ENCODE results near the gene CNOT3. TPM values are rescaled to one million over a fixed set of nuclear protein-coding genes. Genes with fewer than 3 reads are reported as not detected.
"Not testable (repeated sequence)": the region's sequence is repeated elsewhere in the genome, so short reads cannot be mapped to it uniquely, and the experiment has no call there.

Gene CNOT3
- 10 to 100 TPM in 4 of 8 experiments, 1 to 10 TPM in 4; 8.4 to 47.1 (median 13.0) TPM for total RNA-seq

DNA sequence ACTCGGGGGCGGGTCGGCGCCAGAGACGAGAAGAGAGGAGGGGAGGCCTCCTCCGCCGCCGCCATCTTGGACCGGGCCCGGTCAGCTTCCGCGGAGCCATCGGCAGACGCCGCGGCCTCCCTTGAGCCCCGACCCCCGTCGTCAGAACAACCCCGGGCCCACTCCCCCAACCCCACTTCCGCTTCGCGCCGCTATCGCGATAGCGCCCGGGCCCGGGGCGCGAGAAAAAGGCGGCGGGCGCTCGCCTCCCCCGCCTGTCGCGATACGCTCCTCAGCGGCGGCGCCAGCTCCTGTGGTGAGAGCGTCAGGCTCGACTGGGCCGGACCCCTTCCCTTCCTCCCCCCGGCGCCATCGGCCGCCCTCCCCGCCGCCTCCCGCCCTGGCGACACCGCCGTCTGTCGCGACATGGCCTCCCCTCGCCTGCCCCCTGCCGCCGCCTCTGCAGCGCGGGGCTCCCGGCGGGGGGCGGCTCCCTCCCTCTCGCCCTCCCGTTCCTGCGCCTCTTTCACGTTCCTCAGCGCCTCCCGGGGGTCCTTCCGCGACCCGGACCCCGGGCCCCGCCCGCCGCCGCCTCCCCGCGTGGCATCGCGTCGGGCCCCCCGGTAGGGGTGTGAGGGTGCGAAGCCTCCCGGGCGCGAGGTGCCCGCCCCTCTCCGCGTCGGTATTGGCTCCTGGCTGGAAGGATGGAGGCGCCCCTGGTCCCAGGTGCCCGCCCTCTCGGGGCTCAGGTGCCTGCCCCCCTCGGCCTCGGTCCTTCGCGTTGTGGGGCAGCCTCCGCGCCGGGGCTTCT is at the start of gene CNOT3:
TSS of gene CNOT3 (plus strand) at position 64 of the 790 bp plus-strand sequence. CDS start 5,217 bp downstream, outside the sequence.
- H3K4me3 ChIP-seq: peak within 1 kb of the TSS; percentile 86 to 100 (median 91)
- peak within 1 kb of the TSS; percentile 95 to 98 for H3K27ac ChIP-seq
- ATAC-seq (replicated peaks in 6 of 8): no peak
- WGBS, 10 experiments: no CpG with 5 or more reads among the region's 103 CpGs
- H3K4me1 ChIP-seq (replicated peaks in 1 of 2): peaks cover 8 to 10% of the 10 kb centered on the region in 2 donors
- in situ Hi-C loops (cut with MboI; ENCODE audit: low pct_unique_long_range_greater_than_20kb in 2 of 9, low sequenced_read_pairs in 9 of 9, unreplicated experiment in 9 of 9): no loop called here

DNA sequence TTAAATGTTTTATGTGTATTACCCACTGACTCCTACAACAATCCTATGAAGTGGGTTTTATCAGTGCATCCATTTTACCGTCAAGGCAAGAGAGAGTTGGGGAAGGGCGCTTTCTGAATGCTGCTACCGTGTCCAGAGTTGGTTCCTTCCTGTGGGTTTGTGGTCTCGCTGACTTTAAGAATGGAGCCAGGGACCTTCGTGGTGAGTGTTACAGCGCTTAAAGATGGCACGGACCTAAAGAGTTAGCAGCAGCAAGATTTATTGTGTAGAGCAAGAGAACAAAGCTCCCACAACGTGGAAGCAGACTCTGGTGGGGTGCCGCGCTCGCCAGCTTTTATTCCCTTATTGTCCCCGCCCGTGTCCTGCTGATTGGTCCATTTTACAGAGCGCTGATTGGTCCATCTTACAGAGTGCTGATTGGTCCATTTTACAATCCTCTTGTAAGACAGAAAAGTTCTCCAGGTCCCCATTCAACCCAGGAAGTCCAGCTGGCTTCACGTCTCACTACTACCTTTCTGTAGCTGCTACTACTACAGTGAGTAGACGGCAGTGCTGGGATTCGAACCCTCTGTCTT is 43.0 kb upstream of the CNOT3 start:
- no peak overlapping the region for H3K27ac ChIP-seq
- H3K4me3 ChIP-seq: no peak overlapping the region
- peaks cover 0 to 6% of the 10 kb centered on the region in 2 donors for H3K4me1 ChIP-seq (replicated peaks in 1 of 2)
- in situ Hi-C loops (cut with MboI; ENCODE audit: low pct_unique_long_range_greater_than_20kb in 2 of 9, low sequenced_read_pairs in 9 of 9, unreplicated experiment in 9 of 9): no loop called here
- WGBS, 10 experiments: 75 to 100% (median 90%) methylated on average over 1 to 14 of the region's 17 CpGs; no CpG with 5 or more reads in 2 of the 10 experiments
- no peak for ATAC-seq (replicated peaks in 6 of 8)

DNA sequence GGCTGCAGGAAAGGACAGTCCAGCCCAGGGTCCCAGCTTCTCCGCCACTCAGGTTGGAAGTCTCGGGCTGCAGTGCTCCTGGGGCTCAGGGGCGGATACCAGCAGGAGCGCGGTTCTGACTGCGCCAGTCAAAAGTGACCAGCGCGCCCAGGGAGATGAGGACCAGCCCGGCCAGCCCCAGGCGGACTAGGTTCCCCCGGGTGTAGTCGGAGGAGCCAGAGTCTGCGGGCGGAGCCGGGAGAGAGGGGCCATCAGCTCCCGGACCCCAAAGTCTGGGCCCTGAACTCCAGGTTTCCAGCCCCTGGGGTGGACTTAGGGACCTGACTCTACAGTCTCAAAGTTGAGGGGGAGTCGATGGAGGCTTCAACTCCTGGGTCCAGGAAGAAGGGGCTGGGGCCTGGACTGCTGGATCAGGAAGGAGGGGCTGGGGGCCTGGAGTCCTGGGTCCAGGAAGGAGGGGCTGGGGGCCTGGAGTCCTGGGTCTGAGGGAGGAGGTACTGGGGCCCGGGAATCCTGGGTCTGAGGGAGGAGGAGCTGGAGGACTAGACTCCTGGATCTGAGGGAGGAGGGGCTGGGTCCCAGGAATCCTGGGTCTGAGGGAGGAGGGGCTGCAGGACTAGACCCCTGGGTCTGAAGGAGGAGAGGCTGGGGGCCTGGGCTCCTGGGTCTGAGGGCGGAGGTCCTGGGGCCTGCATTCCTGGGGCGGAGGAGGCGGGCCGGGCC is 42.3 kb upstream of the CNOT3 start:
- Histone ChIP-seq H3K27ac (no peak overlapping the region), H3K4me1 (replicated peaks in 1 of 2) (peaks cover 0 to 6% of the 10 kb centered on the region in 2 donors), H3K4me3 (peak overlapping the region in 4 of 5 donors; percentile 10 to 25 (median 24))
- 73 to 80% (median 78%) methylated on average over 3 to 14 of the region's 22 CpGs; no CpG with 5 or more reads in 7 of the 10 experiments for WGBS, 10 experiments
- no peak for ATAC-seq (replicated peaks in 6 of 8)
- in situ Hi-C loops (cut with MboI; ENCODE audit: low pct_unique_long_range_greater_than_20kb in 2 of 9, low sequenced_read_pairs in 9 of 9, unreplicated experiment in 9 of 9): no loop called here

DNA sequence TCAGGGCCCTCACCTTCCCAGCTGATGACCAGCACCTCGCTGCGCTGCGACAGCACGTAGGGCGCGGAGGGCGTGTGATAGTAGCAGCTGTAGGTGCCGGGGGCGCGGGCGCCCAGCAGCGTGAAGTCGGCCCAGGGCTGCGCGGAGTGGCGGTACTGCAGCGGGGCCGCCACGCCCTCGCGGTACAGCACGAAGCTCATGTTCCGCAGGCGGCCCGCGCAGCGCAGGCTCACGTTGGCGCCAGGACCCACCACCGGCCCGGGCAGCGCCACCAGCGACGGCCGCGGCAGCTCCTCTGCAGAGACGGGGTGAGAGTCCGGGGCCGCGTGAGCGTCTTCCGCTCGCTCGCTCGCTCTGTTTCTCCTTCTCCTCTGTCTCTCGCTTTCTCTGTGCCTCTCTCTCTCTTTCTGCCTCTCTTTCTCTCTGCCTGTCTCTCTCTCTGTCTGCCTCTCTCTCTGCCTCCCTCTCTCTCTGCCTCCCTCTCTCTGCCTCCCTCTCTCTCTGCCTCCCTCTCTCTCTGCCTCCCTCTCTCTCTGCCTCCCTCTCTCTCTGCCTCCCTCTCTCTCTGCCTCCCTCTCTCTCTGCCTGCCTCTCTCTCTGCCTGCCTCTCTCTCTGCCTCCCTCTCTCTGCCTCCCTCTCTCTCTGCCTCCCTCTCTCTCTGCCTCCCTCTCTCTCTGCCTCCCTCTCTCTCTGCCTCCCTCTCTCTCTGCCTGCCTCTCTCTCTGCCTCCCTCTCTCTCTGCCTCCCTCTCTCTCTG is 41.5 kb upstream of the CNOT3 start:
- H3K4me1 ChIP-seq (replicated peaks in 1 of 2); H3K27ac ChIP-seq; in situ Hi-C loops (cut with MboI; ENCODE audit: low pct_unique_long_range_greater_than_20kb in 2 of 9, low sequenced_read_pairs in 9 of 9, unreplicated experiment in 9 of 9): not testable (repeated sequence)
- H3K4me3 ChIP-seq: peak overlapping the region; percentile 6 to 25 (median 22)
- WGBS, 10 experiments: 0 to 20% (median 5%) methylated on average over 4 to 17 of the region's 46 CpGs; no CpG with 5 or more reads in 6 of the 10 experiments
- peak; percentile 84 to 94 (median 88) for ATAC-seq (replicated peaks in 6 of 8)

- ATAC-seq (replicated peaks in 6 of 8): peak in 4 of 8 experiments; percentile 20 to 56 (median 42)
- in situ Hi-C loops (cut with MboI; ENCODE audit: low pct_unique_long_range_greater_than_20kb in 2 of 9, low sequenced_read_pairs in 9 of 9, unreplicated experiment in 9 of 9): no loop called here
- Histone ChIP-seq H3K4me3 (no peak overlapping the region), H3K4me1 (replicated peaks in 1 of 2) (peaks cover 0 to 6% of the 10 kb centered on the region in 2 donors), H3K27ac (no peak overlapping the region)
- WGBS, 10 experiments: 0 to 60% (median 14%) methylated on average over 1 to 6 of the region's 14 CpGs; no CpG with 5 or more reads in 3 of the 10 experiments
These were observed 40.9 kb upstream of the CNOT3 start for GRCh38 chr19:54096617-54097106.

- Histone ChIP-seq H3K27ac (no peak overlapping the region), H3K4me1 (replicated peaks in 1 of 2) (peaks cover 0 to 12% of the 10 kb centered on the region in 2 donors), H3K4me3 (no peak overlapping the region)
- in situ Hi-C loops (cut with MboI; ENCODE audit: low pct_unique_long_range_greater_than_20kb in 2 of 9, low sequenced_read_pairs in 9 of 9, unreplicated experiment in 9 of 9): no loop called here
- WGBS, 10 experiments: 75 to 100% (median 88%) methylated on average over 1 to 8 of the region's 12 CpGs; no CpG with 5 or more reads in 2 of the 10 experiments
- ATAC-seq (replicated peaks in 6 of 8): no peak
These were observed 38.2 kb upstream of the CNOT3 start for GRCh38 chr19:54099190-54099902.

DNA sequence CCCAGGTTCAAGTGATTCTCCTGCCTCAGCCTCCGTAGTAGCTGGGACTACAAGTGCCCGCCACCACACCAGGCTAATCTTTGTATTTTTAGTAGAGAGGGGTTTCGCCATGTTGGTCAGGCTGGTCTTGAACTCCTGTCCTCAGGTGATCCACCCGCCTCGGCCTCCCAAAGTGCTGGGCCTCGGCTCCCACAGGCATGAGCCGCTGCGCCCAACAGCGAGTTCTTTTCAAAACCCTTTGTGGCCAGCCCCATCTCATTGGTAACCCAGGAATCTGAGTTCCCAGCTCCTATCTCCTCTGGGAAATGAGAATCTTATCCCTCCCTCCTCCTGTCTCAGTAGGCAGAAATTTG is 37.7 kb upstream of the CNOT3 start:
- 58 to 73% methylated on average over 2 of the region's 9 CpGs; no CpG with 5 or more reads in 8 of the 10 experiments for WGBS, 10 experiments
- ATAC-seq (replicated peaks in 6 of 8); H3K27ac ChIP-seq; in situ Hi-C loops (cut with MboI; ENCODE audit: low pct_unique_long_range_greater_than_20kb in 2 of 9, low sequenced_read_pairs in 9 of 9, unreplicated experiment in 9 of 9); H3K4me3 ChIP-seq: not testable (repeated sequence)
- H3K4me1 ChIP-seq (replicated peaks in 1 of 2): peaks cover 0 to 12% of the 10 kb centered on the region in 2 donors

- Histone ChIP-seq H3K27ac (no peak within 1 kb of the TSS), H3K4me1 (replicated peaks in 1 of 2) (peaks cover 0 to 11% of the 10 kb centered on the region in 2 donors), H3K4me3 (no peak within 1 kb of the TSS)
- no peak for ATAC-seq (replicated peaks in 6 of 8)
- whole genome bisulfite sequencing, 10 experiments: 0 to 100% (median 55%) methylated on average over 1 to 4 of the region's 5 CpGs; no CpG with 5 or more reads in 3 of the 10 experiments
- in situ Hi-C loops (cut with MboI; ENCODE audit: low pct_unique_long_range_greater_than_20kb in 2 of 9, low sequenced_read_pairs in 9 of 9, unreplicated experiment in 9 of 9): no loop called here
These were observed 37.0 kb upstream of the CNOT3 start, which contains the start of gene OSCAR for GRCh38 chr19:54100561-54100960. Gene OSCAR, minus strand, starts transcription at chr19:54100803. Its CDS starts 11 bp downstream, at chr19:54100792.

- H3K27ac ChIP-seq: peak within 1 kb of the TSS; percentile 19 to 65
- WGBS, 10 experiments: 0 to 53% (median 2%) methylated on average over 3 to 34 of the region's 54 CpGs; no CpG with 5 or more reads in 2 of the 10 experiments
- ATAC-seq (replicated peaks in 6 of 8): peak; percentile 95 to 100 (median 99)
- peak within 1 kb of the TSS; percentile 52 to 87 (median 79) for H3K4me3 ChIP-seq
- in situ Hi-C loops (cut with MboI; ENCODE audit: low pct_unique_long_range_greater_than_20kb in 2 of 9, low sequenced_read_pairs in 9 of 9, unreplicated experiment in 9 of 9): no loop called here
- H3K4me1 ChIP-seq (replicated peaks in 1 of 2): peaks cover 0 to 6% of the 10 kb centered on the region in 2 donors
These were observed 35.0 kb upstream of the CNOT3 start, which contains the start of gene NDUFA3 for GRCh38 chr19:54102421-54103169. Gene NDUFA3, plus strand, starts transcription at chr19:54102855. Its CDS starts 24 bp downstream, at chr19:54102879.

DNA sequence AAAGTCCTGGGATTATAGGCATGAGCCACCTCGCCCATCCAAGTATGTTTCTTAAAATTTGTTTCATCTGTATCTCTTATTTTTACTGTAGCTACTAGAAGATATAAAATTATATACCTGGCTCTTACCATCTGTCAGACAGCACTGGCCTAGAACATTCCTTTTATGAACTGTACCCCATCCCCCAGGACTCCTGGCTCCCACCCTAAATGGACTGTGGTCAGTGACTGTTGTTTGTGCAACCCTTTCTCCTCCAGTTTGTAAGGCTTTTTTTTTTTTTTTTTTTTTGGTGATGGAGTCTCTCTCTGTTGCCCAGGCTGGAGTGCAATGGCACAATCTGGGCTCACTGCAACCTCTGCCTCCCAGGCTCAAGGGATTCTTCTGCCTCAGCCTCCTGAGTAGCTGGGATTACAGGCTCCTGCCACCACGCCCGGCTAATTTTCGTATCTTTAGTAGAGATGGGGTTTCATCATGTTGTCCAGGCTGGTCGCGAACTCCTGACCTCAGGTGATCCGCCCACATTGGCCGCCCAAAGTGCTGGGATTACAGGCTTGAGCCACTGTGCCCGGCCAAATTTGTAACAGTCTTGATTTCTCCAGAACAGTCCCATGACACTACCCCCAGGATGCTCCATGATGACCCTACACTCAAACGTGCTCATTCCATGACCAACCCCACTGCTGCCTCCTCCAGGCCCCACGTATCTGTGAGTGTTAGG is 32.4 kb upstream of the CNOT3 start:
- Histone ChIP-seq H3K27ac (no peak overlapping the region), H3K4me3 (no peak overlapping the region), H3K4me1 (replicated peaks in 1 of 2) (peaks cover 0 to 6% of the 10 kb centered on the region in 2 donors)
- in situ Hi-C loops (cut with MboI; ENCODE audit: low pct_unique_long_range_greater_than_20kb in 2 of 9, low sequenced_read_pairs in 9 of 9, unreplicated experiment in 9 of 9): no loop called here
- WGBS, 10 experiments: 80 to 100% (median 100%) methylated on average over 1 to 3 of the region's 11 CpGs; no CpG with 5 or more reads in 7 of the 10 experiments
- no peak for ATAC-seq (replicated peaks in 6 of 8)

GRCh38 chr19:54105796-54106195 is 31.8 kb upstream of the CNOT3 start:
- ATAC-seq (replicated peaks in 6 of 8): no peak
- Histone ChIP-seq H3K4me1 (replicated peaks in 1 of 2) (peaks cover 0 to 6% of the 10 kb centered on the region in 2 donors), H3K4me3 (no peak overlapping the region), H3K27ac (no peak overlapping the region)
- WGBS, 10 experiments: 57 to 100% (median 96%) methylated on average over 1 to 10 of the region's 10 CpGs; no CpG with 5 or more reads in 3 of the 10 experiments
- in situ Hi-C loops (cut with MboI; ENCODE audit: low pct_unique_long_range_greater_than_20kb in 2 of 9, low sequenced_read_pairs in 9 of 9, unreplicated experiment in 9 of 9): no loop called here
